NOMO-1 (cell line): ENCODE data around the gene TYMS.
"Not testable (repeated sequence)": the region's sequence is repeated elsewhere in the genome, so short reads cannot be mapped to it uniquely, and the experiment has no call there.

ENCODE experiments used
- DNase-seq, 2 experiments: peaks; one replicate each; lab custom pipeline; 2025; ENCODE audit not compliant: unreplicated experiment in 2 of 2; lab: John Stamatoyannopoulos, UW

Gene TYMS

GRCh38 chr18:676736-677135 lies 19.3 kb downstream of the TYMS start:
- no peak for DNase-seq

- no peak for DNase-seq
These were observed 19.7 kb downstream of the TYMS start for GRCh38 chr18:677145-677544.

- DNase-seq: no peak
These were observed 20.5 kb downstream of the TYMS start for GRCh38 chr18:677951-678381.

- DNase-seq: no peak
These were observed 21.2 kb downstream of the TYMS start for GRCh38 chr18:678482-679182.

GRCh38 chr18:679516-679915 lies 22.1 kb downstream of the TYMS start:
- no peak for DNase-seq

GRCh38 chr18:680392-680791 lies 22.9 kb downstream of the TYMS start:
- no peak for DNase-seq

- no peak for DNase-seq
These were observed 24.5 kb downstream of the TYMS start for GRCh38 chr18:681985-682384.

GRCh38 chr18:682416-682815 lies 25.0 kb downstream of the TYMS start:
- DNase-seq: not testable (repeated sequence)

- no peak for DNase-seq
These were observed 25.4 kb downstream of the TYMS start for GRCh38 chr18:682833-683232.

- no peak for DNase-seq
These were observed 26.1 kb downstream of the TYMS start for GRCh38 chr18:683531-683930.

GRCh38 chr18:685438-685837 lies 28.0 kb downstream of the TYMS start:
- DNase-seq: no peak

GRCh38 chr18:686339-687111 lies 29.1 kb downstream of the TYMS start:
- DNase-seq: no peak

- no peak for DNase-seq
These were observed 30.9 kb downstream of the TYMS start for GRCh38 chr18:688323-688722.

GRCh38 chr18:692824-693223 lies 35.4 kb downstream of the TYMS start:
- DNase-seq: no peak

GRCh38 chr18:693466-694187 lies 36.2 kb downstream of the TYMS start:
- DNase-seq: no peak

GRCh38 chr18:697012-697411 lies 39.6 kb downstream of the TYMS start:
- no peak for DNase-seq

GRCh38 chr18:697800-698199 lies 40.3 kb downstream of the TYMS start:
- DNase-seq: no peak

GRCh38 chr18:703213-703967 lies 45.9 kb downstream of the TYMS start:
- no peak for DNase-seq

GRCh38 chr18:706405-706804 lies 49.0 kb downstream of the TYMS start:
- no peak for DNase-seq

GRCh38 chr18:708096-708495 lies 50.6 kb downstream of the TYMS start:
- no peak for DNase-seq

- DNase-seq: no peak
These were observed 52.3 kb downstream of the TYMS start for GRCh38 chr18:709771-710170.
